ENCODE measurements around the gene PDXK. TPM values are rescaled to one million over a fixed set of nuclear protein-coding genes. Genes with fewer than 3 reads are reported as not detected.

Gene PDXK
- total and polyA plus RNA-seq, 4 experiments from 2014 or later, result 37.5 to 94.3 (median 77.4) TPM

- POLR2A ChIA-PET (ENCODE audit: partially characterized antibody), result interaction anchor here (0.7 to 2.5 kb wide), 4 partner anchors 9 to 284 kb away, joined by 3 to 42 read pairs (median 8); partner anchors contain the start of genes PDXK, RRP1 and TRAPPC10
- Histone ChIP-seq H3K27me3 (ENCODE audit: insufficient read depth, low read length) (no peaks in the 10 kb centered on the region), H3K9me3 (ENCODE audit: control insufficient read depth in 1 of 2, low read length in 2 of 2) (no peaks in the 10 kb centered on the region), H3K27ac (ENCODE audit: low read depth, low read length) (peak overlapping the region; percentile 47), H3K4me3 (ENCODE audit: low read length in 2 of 2) (peak overlapping the region; percentile 51 to 69), H3K4me1 (ENCODE audit: insufficient read depth, low read length) (peaks cover 30% of the 10 kb centered on the region), H3K36me3 (ENCODE audit: insufficient read depth, low read length) (no peaks in the 10 kb centered on the region)
- Mint-ChIP-seq H3K4me1 (peaks cover 27 to 47% (median 39%) of the 10 kb centered on the region in 4 donors), H3K27ac (peak overlapping the region; percentile 84 to 96 (median 93)), H3K27me3 (no peaks in the 10 kb centered on the region), H3K36me3 (peaks cover 0 to 8% of the 10 kb centered on the region in 2 donors), H3K4me3 (peak overlapping the region; percentile 77 to 91 (median 80)), H3K9me3 (peaks cover 0 to 3% (median 0%) of the 10 kb centered on the region in 8 donors)
- intact Hi-C loops (cut with micrococcal nuclease), result loop anchor here (1.0 kb wide), 1 partner anchor 9 kb away; the partner anchor contains the start of gene PDXK
- CTCF ChIA-PET (ENCODE audit: partially characterized antibody), result interaction anchor here (1.0 to 1.4 kb wide), 3 partner anchors 9 to 61 kb away, joined by 3 read pairs; partner anchors contain the start of gene RRP1
- no peak for DNase-seq
Measured at GRCh38 chr21:43728154-43728466, 9.2 kb downstream of the PDXK start.

- Histone ChIP-seq H3K4me1 (ENCODE audit: insufficient read depth, low read length) (peaks cover 34% of the 10 kb centered on the region), H3K4me3 (ENCODE audit: low read length in 2 of 2) (peak overlapping the region; percentile 51 to 69)
- DNase-seq, result peak; percentile 64 to 91 (median 72)
Measured at GRCh38 chr21:43728467-43729390, 9.8 kb downstream of the PDXK start.

GRCh38 chr21:43731476-43731875 lies 12.5 kb downstream of the PDXK start:
- H3K36me3 Mint-ChIP-seq, result peaks cover 0 to 5% of the 10 kb centered on the region in 2 donors

More at GRCh38 chr21:43728467-43729390, 9.8 kb downstream of the PDXK start:
- Mint-ChIP-seq H3K36me3 (peaks cover 0 to 7% of the 10 kb centered on the region in 2 donors), H3K9me3 (peaks cover 0 to 3% (median 0%) of the 10 kb centered on the region in 8 donors), H3K27ac (peak overlapping the region; percentile 84 to 96 (median 93)), H3K4me3 (peak overlapping the region; percentile 77 to 91 (median 80)), H3K27me3 (no peaks in the 10 kb centered on the region), H3K4me1 (peaks cover 30 to 53% (median 44%) of the 10 kb centered on the region in 4 donors)
- no peaks in the 10 kb centered on the region for H3K9me3 ChIP-seq (ENCODE audit: control insufficient read depth in 1 of 2, low read length in 2 of 2)
- POLR2A ChIA-PET (ENCODE audit: partially characterized antibody), result interaction anchor here (0.7 to 2.5 kb wide), 4 partner anchors 10 to 283 kb away, joined by 3 to 42 read pairs (median 8); partner anchors contain the start of genes PDXK, RRP1 and TRAPPC10
- CTCF ChIA-PET (ENCODE audit: partially characterized antibody), result interaction anchor here (1.0 to 1.4 kb wide), 2 partner anchors 14 to 61 kb away, joined by 3 read pairs; partner anchors contain the start of gene RRP1
- H3K27ac ChIP-seq (ENCODE audit: low read depth, low read length), result peak overlapping the region; percentile 47
- H3K27me3 ChIP-seq (ENCODE audit: insufficient read depth, low read length), result no peaks in the 10 kb centered on the region
- intact Hi-C loops (cut with micrococcal nuclease), result loop anchor here (1.0 kb wide), 1 partner anchor 9 kb away; the partner anchor contains the start of gene PDXK
- no peaks in the 10 kb centered on the region for H3K36me3 ChIP-seq (ENCODE audit: insufficient read depth, low read length)

GRCh38 chr21:43731891-43732711 lies 13.2 kb downstream of the PDXK start:
- Mint-ChIP-seq H3K27ac (peak overlapping the region in 6 of 7 donors; percentile 57 to 92 (median 80)), H3K9me3 (peaks cover 0 to 2% (median 0%) of the 10 kb centered on the region in 8 donors), H3K36me3 (peaks cover 0 to 3% of the 10 kb centered on the region in 2 donors), H3K27me3 (no peaks in the 10 kb centered on the region), H3K4me3 (no peak overlapping the region), H3K4me1 (peaks cover 32 to 46% (median 42%) of the 10 kb centered on the region in 4 donors)
- H3K4me1 ChIP-seq (ENCODE audit: insufficient read depth, low read length), result peaks cover 36% of the 10 kb centered on the region
- ChIA-PET CTCF (ENCODE audit: partially characterized antibody) (no interaction called here), POLR2A (ENCODE audit: partially characterized antibody) (interaction anchor here (1.2 kb wide), 1 partner anchor 13 kb away, joined by 4 read pairs; the partner anchor contains the start of gene PDXK)
- no peak overlapping the region for H3K27ac ChIP-seq (ENCODE audit: low read depth, low read length)
- no peak overlapping the region for H3K4me3 ChIP-seq (ENCODE audit: low read length in 2 of 2)
- DNase-seq, result no peak
- H3K27me3 ChIP-seq (ENCODE audit: insufficient read depth, low read length), result no peaks in the 10 kb centered on the region
- H3K9me3 ChIP-seq (ENCODE audit: control insufficient read depth in 1 of 2, low read length in 2 of 2), result no peaks in the 10 kb centered on the region
- intact Hi-C loops (cut with micrococcal nuclease), result no loop called here
- peaks cover 6% of the 10 kb centered on the region for H3K36me3 ChIP-seq (ENCODE audit: insufficient read depth, low read length)

More at GRCh38 chr21:43731476-43731875, 12.5 kb downstream of the PDXK start:
- DNase-seq, result no peak
- Histone ChIP-seq H3K9me3 (ENCODE audit: control insufficient read depth in 1 of 2, low read length in 2 of 2) (no peaks in the 10 kb centered on the region), H3K27ac (ENCODE audit: low read depth, low read length) (no peak overlapping the region), H3K36me3 (ENCODE audit: insufficient read depth, low read length) (peaks cover 6% of the 10 kb centered on the region), H3K4me1 (ENCODE audit: insufficient read depth, low read length) (peaks cover 42% of the 10 kb centered on the region), H3K27me3 (ENCODE audit: insufficient read depth, low read length) (no peaks in the 10 kb centered on the region), H3K4me3 (ENCODE audit: low read length in 2 of 2) (no peak overlapping the region)
- peaks cover 37 to 53% (median 48%) of the 10 kb centered on the region in 4 donors for H3K4me1 Mint-ChIP-seq
- CTCF ChIA-PET (ENCODE audit: partially characterized antibody), result no interaction called here
- no peaks in the 10 kb centered on the region for H3K27me3 Mint-ChIP-seq
- intact Hi-C loops (cut with micrococcal nuclease), result no loop called here
- POLR2A ChIA-PET (ENCODE audit: partially characterized antibody), result interaction anchor here (1.2 kb wide), 1 partner anchor 12 kb away, joined by 4 read pairs; the partner anchor contains the start of gene PDXK
- peaks cover 0 to 2% (median 0%) of the 10 kb centered on the region in 8 donors for H3K9me3 Mint-ChIP-seq
- peak overlapping the region in 6 of 7 donors; percentile 54 to 92 (median 80) for H3K27ac Mint-ChIP-seq
- H3K4me3 Mint-ChIP-seq, result peak overlapping the region in 1 of 8 donors; percentile 11

DNA sequence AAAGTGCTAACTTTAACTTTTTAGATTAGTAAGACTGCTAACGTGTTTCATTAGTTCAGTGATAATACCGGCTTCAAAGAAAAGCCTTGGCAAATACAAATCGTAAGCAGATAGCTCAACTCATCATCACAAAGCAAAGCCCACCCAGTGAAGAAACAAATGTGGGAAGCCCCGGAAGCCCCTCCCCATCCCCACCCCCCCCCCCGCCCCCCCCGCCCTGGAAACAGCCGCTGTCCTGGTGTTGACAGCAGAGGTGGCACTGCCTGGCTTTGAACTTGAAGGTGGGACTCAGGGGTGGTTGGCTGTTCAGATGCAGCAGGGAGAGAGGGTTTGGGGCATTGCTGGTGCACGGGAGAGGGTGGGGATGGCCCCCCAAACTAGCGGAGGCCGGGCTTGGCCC lies 14.1 kb downstream of the PDXK start:
- Mint-ChIP-seq H3K27me3 (no peaks in the 10 kb centered on the region), H3K4me3 (peak overlapping the region in 4 of 8 donors; percentile 26 to 80 (median 53)), H3K27ac (peak overlapping the region in 3 of 7 donors; percentile 95 to 97 (median 96)), H3K4me1 (peaks cover 25 to 37% (median 35%) of the 10 kb centered on the region in 4 donors), H3K36me3 (peaks cover 3 to 4% of the 10 kb centered on the region in 2 donors), H3K9me3 (no peaks in the 10 kb centered on the region)
- Histone ChIP-seq H3K27me3 (ENCODE audit: insufficient read depth, low read length) (no peaks in the 10 kb centered on the region), H3K4me3 (ENCODE audit: low read length in 2 of 2) (no peak overlapping the region), H3K4me1 (ENCODE audit: insufficient read depth, low read length) (peaks cover 26% of the 10 kb centered on the region), H3K27ac (ENCODE audit: low read depth, low read length) (no peak overlapping the region), H3K36me3 (ENCODE audit: insufficient read depth, low read length) (peaks cover 6% of the 10 kb centered on the region), H3K9me3 (ENCODE audit: control insufficient read depth in 1 of 2, low read length in 2 of 2) (no peaks in the 10 kb centered on the region)
- CTCF ChIA-PET (ENCODE audit: partially characterized antibody), result no interaction called here
- intact Hi-C loops (cut with micrococcal nuclease), result no loop called here
- peak in 2 of 5 donors; percentile 51 to 61 for DNase-seq
- POLR2A ChIA-PET (ENCODE audit: partially characterized antibody), result interaction anchor here (1.0 kb wide), 1 partner anchor 13 kb away, joined by 3 read pairs; no protein-coding TSS in a partner anchor

GRCh38 chr21:43733529-43734071 lies 14.7 kb downstream of the PDXK start:
- Histone ChIP-seq H3K4me1 (ENCODE audit: insufficient read depth, low read length) (peaks cover 21% of the 10 kb centered on the region), H3K9me3 (ENCODE audit: control insufficient read depth in 1 of 2, low read length in 2 of 2) (no peaks in the 10 kb centered on the region), H3K36me3 (ENCODE audit: insufficient read depth, low read length) (peaks cover 6% of the 10 kb centered on the region), H3K27ac (ENCODE audit: low read depth, low read length) (no peak overlapping the region), H3K27me3 (ENCODE audit: insufficient read depth, low read length) (no peaks in the 10 kb centered on the region), H3K4me3 (ENCODE audit: low read length in 2 of 2) (no peak overlapping the region)
- Mint-ChIP-seq H3K4me3 (peak overlapping the region in 5 of 8 donors; percentile 25 to 80 (median 76)), H3K27me3 (no peaks in the 10 kb centered on the region), H3K4me1 (peaks cover 21 to 31% (median 30%) of the 10 kb centered on the region in 4 donors), H3K9me3 (no peaks in the 10 kb centered on the region), H3K36me3 (peaks cover 3 to 4% of the 10 kb centered on the region in 2 donors), H3K27ac (peak overlapping the region; percentile 32 to 97 (median 69))
- ChIA-PET CTCF (ENCODE audit: partially characterized antibody) (no interaction called here), POLR2A (ENCODE audit: partially characterized antibody) (interaction anchor here (1.0 kb wide), 1 partner anchor 14 kb away, joined by 3 read pairs; no protein-coding TSS in a partner anchor)
- peak in 2 of 5 donors; percentile 21 for DNase-seq
- intact Hi-C loops (cut with micrococcal nuclease), result no loop called here

Data from CD4-positive, alpha-beta memory T cell (primary cell).